HEK293 (cell line): ENCODE measurements around the gene C12orf57.

Experiments
- CTCF ChIP-seq: fragments of 450-650 bp; formaldehyde crosslinking; IDR thresholded peaks from 2 replicates; pipeline ENCODE4 v1.5.1; 2016; ENCODE audit warnings: missing biosample characterization, missing genetic modification characterization
- MYNN ChIP-seq: fragments of 450-650 bp; formaldehyde crosslinking; IDR thresholded peaks from 2 replicates; pipeline ENCODE4 v1.5.1; 2016; ENCODE audit warnings: missing biosample characterization, missing genetic modification characterization, borderline replicate concordance
- MZF1 ChIP-seq: fragments of 450-650 bp; formaldehyde crosslinking; IDR thresholded peaks from 2 replicates; pipeline ENCODE4 v1.5.1; 2017; ENCODE audit warnings: missing biosample characterization, missing genetic modification characterization, borderline replicate concordance
- PRDM1 ChIP-seq: fragments of 450-650 bp; formaldehyde crosslinking; IDR thresholded peaks from 2 replicates; pipeline ENCODE4; 2016; ENCODE audit warnings: missing biosample characterization, missing genetic modification characterization
- SCRT2 ChIP-seq: fragments of 450-650 bp; formaldehyde crosslinking; IDR thresholded peaks from 2 replicates; pipeline ENCODE4 v1.5.1; 2016; ENCODE audit warnings: missing biosample characterization, missing genetic modification characterization
- ZBTB10 ChIP-seq: fragments of 450-650 bp; formaldehyde crosslinking; IDR thresholded peaks from 2 replicates; pipeline ENCODE4 v1.5.1; 2016; ENCODE audit warnings: missing biosample characterization, missing genetic modification characterization
- ZFP41 ChIP-seq: fragments of 450-650 bp; formaldehyde crosslinking; IDR thresholded peaks from 2 replicates; pipeline ENCODE4 v1.5.1; 2016; ENCODE audit warnings: missing biosample characterization, missing genetic modification characterization, borderline replicate concordance
- ZNF18 ChIP-seq: fragments of 450-650 bp; formaldehyde crosslinking; IDR thresholded peaks from 2 replicates; pipeline ENCODE4 v1.5.1; 2016; ENCODE audit warnings: missing biosample characterization, missing genetic modification characterization
- ZNF184 ChIP-seq: fragments of 450-650 bp; IDR thresholded peaks from 2 replicates; pipeline ENCODE4 v1.5.1; 2018; ENCODE audit warnings: missing biosample characterization, mild to moderate bottlenecking, missing genetic modification characterization
- ZNF274 ChIP-seq, 2 experiments: fragments of 200-500 bp in 1 of 2; fragments of 450-650 bp in 1 of 2; sonication (Bioruptor generic) in 1 of 2; formaldehyde crosslinking in 1 of 2; IDR thresholded peaks; 2 replicates each; pipeline versions ENCODE4 v1.5.1 to v1.6.1; 2014 to 2016; ENCODE audit warnings: borderline replicate concordance in 1 of 2, inconsistent platforms in 1 of 2, low read length in 1 of 2, missing biosample characterization in 1 of 2, missing genetic modification characterization in 1 of 2
- ZNF335 ChIP-seq: fragments of 450-650 bp; formaldehyde crosslinking; conservative IDR thresholded peaks from 2 replicates; pipeline ENCODE4 v1.5.1; 2016; ENCODE audit warnings: missing biosample characterization, missing genetic modification characterization
- ZNF416 ChIP-seq: fragments of 450-650 bp; formaldehyde crosslinking; IDR thresholded peaks from 2 replicates; pipeline ENCODE4 v1.5.1; 2016; ENCODE audit warnings: missing biosample characterization, missing genetic modification characterization
- TF ChIP-seq, protein P1 (sequence below): fragments of 450-650 bp; formaldehyde crosslinking; conservative IDR thresholded peaks from 2 replicates; pipeline ENCODE4 v1.5.1; 2016; ENCODE audit warnings: low read depth, missing biosample characterization, missing genetic modification characterization

- TF ChIP-seq MYNN (tag by site-specific recombination) (no peak), CTCF (tag by site-specific recombination) (no peak), ZBTB10 (tag by site-specific recombination) (no peak), SCRT2 (tag by site-specific recombination) (no peak), ZNF18 (tag by site-specific recombination) (no peak), ZNF274 (IDR thresholded peaks at IDR 0.05; ENCODE audit: low read length) (no peak), ZNF274 (tag by site-specific recombination; IDR thresholded peaks at IDR 0.05; ENCODE audit: borderline replicate concordance) (no peak), ZNF416 (no peak), PRDM1 (tag by site-specific recombination) (no peak), ZFP41 (tag by site-specific recombination) (no peak), ZNF184 (tag by site-specific recombination) (no peak), MZF1 (tag by site-specific recombination) (no peak), ZNF335 (tag by site-specific recombination) (no peak)
- TF ChIP-seq, protein P1, sequence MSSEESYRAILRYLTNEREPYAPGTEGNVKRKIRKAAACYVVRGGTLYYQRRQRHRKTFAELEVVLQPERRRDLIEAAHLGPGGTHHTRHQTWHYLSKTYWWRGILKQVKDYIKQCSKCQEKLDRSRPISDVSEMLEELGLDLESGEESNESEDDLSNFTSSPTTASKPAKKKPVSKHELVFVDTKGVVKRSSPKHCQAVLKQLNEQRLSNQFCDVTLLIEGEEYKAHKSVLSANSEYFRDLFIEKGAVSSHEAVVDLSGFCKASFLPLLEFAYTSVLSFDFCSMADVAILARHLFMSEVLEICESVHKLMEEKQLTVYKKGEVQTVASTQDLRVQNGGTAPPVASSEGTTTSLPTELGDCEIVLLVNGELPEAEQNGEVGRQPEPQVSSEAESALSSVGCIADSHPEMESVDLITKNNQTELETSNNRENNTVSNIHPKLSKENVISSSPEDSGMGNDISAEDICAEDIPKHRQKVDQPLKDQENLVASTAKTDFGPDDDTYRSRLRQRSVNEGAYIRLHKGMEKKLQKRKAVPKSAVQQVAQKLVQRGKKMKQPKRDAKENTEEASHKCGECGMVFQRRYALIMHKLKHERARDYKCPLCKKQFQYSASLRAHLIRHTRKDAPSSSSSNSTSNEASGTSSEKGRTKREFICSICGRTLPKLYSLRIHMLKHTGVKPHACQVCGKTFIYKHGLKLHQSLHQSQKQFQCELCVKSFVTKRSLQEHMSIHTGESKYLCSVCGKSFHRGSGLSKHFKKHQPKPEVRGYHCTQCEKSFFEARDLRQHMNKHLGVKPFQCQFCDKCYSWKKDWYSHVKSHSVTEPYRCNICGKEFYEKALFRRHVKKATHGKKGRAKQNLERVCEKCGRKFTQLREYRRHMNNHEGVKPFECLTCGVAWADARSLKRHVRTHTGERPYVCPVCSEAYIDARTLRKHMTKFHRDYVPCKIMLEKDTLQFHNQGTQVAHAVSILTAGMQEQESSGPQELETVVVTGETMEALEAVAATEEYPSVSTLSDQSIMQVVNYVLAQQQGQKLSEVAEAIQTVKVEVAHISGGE (tag by site-specific recombination), result no peak
Measured at GRCh38 chr12:6958609-6959057, 14.8 kb downstream of the C12orf57 start.
